ENCODE results near the gene NDUFB6.

GRCh38 chr9:32545884-32546283, 27.1 kb downstream of the NDUFB6 start:
- no peak for TF ChIP-seq CTCF (conservative IDR thresholded peaks at IDR 0.05)
- TF ChIP-seq ZFX (IDR thresholded peaks at IDR 0.05): no peak

Measured in C4-2B (cell line).